IPS-NIHi11 (cell line): ENCODE measurements around the gene TTLL9.

Experiments
- DNase-seq: peaks from one replicate; pipeline ENCODE4 v3.0.0; 2012; ENCODE audit warnings: mixed read lengths, low spot score

TTLL9 gene

DNA sequence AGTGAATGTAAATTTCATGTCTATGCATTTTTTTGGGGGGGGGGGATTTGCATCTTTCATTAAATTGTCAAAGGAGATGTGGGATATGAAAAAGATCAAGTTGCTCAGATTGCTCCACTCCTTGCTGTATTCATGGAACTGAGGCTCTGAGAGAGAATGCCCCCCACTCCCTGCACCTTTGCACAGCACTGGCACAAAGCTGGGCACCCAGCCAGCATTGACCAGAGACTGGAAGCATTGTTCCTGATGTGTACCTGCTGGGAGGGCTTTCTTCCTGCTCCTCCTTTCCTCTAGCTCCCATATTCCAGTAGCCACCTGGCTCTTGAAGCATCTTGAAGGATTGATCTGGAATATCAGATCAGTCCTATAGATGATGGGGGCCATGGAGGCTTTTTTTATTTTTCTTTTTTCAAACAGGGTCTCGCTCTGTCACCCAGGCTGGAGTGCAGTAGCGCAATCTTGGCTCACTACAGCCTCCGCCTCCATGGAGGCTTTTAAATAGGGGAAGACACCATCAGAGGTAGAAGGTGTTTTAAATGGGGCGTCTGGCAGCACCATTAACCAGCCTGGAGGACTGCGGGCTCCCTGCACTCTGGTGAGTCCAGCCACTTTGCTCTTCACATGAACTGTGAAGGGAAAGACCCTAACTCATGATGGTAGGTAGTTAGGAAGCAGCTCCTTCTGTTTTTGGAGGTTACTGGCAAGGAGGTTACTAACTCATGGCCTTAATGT, 11.0 kb upstream of the TTLL9 start:
- no peak for DNase-seq

DNA sequence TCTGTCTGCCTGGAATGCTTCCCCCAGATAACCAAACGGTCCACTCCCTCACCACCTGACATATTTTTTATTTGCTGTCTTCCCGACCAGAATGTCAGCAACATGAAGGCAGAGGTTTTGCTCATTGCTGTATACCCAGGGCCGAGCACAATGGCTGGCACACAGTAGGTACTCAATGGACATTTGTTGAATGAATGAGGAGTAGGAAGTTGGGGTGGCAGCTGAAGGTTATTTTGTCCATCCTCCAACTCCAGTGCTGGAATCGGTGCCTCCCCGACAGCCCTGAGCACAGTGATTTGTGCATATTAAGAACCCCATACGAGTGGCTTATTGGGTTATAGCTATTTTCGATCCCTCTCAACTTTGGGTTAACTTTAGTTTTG, 10.4 kb upstream of the TTLL9 start:
- DNase-seq = no peak

DNA sequence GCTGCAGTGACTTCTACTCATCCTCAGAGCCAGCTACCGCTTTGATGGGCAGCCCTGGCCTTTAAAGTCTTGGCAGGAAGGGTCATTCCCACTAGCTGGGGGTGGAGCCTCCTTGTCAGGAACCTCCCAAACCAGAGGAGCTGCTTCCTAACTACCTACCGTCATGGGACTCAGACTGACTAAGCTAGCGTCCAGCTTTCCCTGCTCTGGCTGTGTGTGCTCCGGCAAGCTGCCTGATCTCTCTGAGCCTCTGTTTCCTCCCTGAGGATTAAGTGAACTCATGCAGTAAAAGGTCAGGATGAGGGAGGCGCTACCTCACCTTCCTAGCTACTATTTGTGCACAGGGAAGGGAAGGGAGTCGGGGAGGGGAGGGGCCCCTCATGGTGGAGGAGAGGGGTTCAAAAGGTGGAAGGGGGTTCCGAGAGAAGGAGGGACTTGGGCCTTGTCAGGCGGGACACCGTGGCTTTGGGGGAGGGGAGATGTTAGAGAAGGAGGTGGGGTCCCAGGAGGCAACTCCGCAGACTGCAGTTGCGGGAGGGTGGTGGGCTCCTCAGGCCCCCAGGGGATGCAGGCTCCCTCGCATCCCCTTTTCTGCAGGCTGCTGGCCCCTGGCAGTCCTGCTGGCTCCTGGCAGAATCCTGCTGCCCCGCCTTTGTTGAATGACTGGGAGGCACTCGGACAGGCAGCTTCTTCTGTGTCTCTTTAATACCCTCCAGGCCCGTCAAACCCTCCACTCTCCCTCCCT, 9.9 kb upstream of the TTLL9 start:
- DNase-seq = peak; percentile 61

DNA sequence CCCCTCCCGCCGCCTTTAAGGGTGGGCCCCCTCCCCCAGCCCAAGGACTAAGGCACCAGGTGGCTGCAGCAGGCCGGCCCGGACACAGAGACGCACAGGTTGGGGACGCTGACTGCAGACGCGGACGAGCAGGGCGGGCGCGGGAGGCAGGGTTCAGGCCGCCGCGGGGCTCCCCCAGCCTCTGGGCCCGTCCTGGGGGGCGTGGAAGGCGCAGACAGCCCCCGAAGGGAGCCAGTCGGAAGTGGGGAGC, 9.4 kb upstream of the TTLL9 start:
- DNase-seq = no peak

DNA sequence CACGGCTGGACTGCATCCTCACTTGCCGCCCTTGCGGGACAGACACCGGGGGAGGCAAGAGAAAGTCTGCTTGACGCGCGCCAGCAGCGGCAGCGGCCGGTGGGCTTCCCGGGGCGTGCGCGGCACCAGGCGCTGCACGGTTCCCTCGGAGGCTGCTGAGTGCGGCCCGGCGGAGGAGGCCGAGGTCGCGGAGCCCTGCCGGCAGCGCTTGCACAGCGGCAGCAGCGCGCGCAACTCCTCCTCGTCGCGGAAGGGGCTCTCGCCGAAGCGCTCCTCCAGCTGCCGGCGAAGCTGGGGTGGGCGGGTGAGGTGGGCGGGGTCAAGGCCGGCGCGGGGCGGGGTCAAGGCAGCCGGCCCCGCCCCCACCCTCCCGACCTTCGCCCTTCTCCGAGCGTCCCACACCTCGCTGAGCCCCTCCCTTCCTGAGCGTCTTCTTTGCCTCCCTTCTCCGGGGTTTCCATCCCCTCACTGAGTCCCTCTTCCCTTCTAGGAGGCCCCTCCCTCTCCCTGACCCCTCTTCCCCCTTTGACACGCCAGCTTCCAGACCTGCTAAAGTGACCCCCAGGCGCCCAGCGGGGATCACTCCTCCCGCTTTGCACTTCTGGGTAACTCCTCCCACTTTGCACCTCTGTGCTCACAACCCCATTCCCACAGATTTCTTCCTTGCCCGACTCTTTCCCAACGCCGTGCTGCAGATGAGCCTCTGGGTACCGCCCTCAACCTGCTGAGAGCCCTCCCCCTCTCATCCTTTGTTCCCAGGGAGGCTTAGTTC, 8.9 kb upstream of the TTLL9 start:
- DNase-seq = peak; percentile 98

DNA sequence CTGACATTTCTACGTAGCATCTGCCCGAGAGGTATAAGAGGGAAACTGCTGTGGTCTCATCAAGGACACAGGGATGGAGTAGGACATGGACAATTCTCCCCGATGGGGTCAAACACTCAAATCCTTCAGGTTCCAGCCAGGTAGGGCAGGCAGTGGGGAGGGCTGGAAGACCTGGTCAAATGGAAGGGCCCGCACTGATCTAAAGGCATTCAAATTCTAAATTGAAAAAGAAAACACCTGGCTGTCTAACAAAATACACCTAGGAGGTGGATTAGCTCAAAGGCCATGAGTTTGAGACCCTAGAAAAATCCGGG, 8.3 kb upstream of the TTLL9 start:
- DNase-seq = no peak

DNA sequence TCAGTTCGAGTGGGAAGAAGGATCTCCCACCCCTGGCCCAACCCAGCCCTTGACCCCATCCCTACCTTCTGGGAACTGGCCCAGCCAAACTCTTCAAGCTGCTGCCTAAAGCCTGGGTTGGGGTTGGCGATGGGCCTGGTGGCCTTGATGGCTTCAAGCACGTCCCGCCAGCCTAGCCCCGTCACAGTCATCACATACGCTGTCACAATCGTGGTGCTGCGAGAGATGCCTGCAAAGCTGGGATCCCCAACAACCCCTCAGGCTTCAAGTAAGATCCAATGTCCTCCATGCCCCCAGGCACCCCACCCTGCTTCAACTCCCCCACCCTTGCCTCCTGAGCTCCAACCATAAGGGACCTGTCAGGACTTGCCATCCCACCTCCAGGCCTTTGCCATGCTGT, 7.9 kb upstream of the TTLL9 start:
- DNase-seq = no peak

DNA sequence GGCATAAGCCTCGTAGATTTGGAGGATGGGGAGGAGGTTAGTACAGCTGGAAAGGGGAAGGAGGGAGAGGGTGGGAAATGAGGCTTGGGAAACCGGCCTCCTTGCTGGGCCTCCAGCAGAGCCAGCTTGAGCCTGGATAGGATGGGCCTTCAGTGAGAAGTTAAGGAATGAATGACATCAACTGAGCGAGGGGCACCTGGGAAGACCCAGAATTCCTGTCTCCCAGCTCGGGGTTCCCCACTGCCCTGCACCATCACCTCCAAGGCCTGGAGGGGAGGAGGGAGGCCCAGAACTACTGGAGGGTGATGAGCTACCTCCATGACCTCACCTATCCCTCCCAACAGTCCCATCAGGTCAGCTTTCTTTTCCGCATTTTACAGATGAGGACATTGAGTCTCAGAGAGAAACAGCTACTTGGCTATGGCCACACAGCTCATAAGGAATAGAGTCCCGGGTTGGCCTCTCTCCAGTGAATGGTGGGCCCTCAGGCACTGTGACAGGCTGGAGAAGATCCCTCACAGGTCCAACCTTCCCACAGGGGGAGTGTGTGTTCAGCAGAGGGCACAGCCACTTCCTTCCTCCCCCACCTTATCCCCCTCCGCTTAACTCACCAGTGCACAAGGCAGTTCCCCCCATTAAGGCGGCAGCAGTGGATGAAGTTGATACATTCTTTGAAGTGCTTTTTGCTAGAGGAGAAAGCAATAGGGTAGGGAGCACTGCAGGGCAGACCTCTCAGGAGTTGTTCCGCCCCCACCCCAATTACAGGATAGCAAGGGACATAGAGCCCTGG, 6.9 kb upstream of the TTLL9 start:
- no peak for DNase-seq

DNA sequence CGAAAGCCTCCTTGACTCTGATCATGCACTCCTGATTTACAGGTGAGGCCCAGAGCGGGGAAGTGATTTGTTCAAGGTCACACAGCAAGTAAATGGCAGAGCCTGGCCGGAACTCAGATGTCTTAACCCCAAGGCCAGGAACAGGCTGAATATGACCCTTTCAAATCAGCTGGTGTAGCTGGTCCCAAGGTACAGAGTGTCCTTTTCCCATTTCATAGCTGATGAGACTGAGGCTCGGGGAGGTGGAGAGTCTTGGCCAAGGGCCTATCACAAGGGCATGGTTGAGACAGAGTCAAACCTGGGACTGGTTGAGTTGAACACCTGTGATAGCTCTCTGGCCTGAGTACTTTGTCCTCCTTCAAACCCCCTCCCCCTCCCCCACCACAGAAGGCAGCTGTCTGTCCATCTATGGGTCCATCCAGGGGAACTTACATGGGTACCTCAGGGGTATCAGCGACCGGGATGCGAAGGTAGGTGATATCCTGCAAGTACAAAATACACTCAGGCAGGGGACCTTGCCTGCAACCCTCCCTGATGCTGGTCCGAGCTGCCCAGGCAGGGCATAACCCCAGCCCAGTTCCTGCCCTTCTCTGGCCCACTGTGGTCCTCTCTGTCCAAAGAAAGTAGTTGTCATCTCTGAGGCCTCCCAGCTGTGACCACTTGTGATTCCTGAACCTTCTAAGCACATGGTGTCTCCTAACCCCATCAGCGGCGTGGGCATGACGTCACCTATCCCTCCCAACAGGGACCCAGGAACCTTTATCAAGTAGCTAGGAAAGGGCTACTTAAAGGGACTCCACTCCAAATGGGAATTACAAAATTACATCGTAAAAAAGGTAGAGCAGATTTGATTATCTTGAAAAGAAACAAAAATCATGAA, 5.7 kb upstream of the TTLL9 start:
- no peak for DNase-seq

DNA sequence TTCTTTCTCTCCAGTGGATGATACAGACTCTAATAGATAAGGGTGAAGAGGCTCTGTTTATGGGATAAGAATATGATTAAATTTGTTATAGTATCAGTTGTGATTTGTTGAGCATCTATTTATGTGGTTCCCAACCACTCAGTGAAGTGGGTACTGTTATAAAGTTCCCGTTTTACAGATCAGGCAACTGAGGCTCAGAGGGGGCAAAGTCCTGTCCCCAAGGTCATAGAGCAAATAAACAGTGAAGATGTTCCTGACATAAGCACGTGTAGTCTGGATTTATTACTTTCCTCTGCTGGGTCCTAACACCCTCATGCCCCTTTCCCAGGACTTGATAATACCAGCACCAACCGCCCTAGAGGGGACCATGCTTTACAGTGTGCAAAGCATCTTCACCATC, 4.2 kb upstream of the TTLL9 start:
- no peak for DNase-seq

DNA sequence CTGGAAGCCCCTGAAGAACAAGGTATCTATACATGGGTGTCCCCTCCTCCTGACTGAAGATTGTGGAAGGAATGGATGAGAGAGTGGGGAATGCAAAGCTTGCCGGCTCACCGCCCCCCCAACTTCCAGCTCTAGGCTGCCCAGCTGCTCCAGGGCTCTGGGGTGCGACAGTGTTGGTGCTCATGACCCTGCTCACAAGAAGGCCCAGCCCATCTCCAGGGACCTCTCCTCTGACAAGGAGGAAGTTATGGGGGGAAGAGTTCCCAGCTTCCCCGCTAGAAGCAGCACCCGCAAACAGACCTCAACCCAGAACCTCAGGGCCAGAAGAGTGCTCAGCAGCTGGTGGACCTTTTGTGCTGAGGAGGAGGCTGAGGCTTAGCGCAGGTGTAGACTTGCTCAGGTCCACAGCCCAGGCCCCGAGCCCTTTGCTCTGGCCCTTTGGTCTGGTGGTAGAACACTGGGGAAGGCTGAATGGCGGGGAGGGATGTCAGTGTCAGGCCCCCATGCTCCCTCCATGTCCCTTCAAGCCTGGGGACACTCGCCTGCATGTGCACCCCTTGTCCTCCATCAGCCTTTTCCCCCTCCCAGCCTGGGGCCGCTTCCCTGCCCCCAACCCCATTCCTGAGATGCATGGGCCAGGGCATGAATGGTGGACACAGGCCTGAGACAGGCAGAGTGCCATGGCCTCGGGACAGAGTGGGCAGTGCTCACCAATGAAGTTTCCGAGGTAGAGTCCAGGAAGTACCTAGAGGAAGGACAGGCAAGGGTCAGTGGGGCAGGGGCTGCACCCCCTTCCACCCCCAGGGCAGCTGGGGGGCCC, 1.4 kb upstream of the TTLL9 start:
- no peak for DNase-seq

DNA sequence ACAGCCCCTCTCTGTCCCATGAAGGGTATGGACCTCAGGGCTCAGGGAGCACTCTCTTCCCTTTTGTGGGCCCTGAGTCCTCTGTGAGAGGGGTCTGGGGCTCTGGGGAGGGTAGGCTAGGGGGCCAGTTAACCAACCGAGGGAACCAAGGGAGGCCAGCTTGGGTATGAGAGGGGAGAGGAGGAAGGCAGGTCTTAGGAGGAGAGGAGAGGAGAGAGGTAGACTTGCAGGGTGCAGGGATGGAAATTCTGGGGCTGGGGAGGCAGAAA, 827 bp upstream of the TTLL9 start:
- no peak for DNase-seq

DNA sequence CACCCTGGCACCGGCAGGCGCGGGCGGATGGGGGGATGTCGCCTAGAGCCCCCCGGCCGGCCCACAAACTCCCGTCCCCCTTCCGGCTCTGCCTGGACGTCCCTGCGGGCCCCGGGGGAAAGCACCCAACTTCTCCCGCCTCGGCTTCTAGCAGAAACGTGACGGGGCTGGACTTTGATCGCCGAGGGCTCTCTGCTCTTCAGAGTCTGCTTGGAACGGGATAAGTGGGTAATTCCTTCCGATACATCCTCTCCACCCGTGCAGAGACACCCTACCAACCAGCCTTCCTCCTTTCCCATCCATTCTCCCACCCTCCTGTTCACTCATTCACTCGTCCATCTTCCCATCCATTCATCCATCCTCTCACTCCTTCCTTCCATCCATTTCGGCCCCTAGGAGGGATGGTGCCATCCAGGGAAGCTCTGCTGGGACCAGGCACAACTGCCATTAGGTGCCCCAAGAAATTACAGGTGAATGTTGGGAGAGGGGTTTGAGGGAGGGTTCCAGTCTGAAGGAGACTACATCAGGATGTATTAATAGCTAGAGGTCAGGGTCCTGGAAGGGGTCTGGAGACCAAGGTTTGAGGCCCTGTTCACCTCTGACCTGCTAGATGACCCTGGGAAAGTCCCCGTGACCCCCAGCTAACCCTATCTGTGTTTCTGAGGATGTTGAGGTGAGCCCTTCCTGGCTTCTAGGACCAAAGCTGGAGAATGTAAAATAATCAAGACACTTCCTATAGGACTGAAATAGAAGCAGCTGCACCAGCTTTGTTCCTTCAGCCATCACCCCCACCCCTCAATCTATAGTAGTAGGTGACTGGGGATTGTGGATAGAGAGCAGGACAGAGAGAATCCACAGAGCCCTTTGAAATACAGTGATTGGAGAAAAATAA, 538 bp downstream of the TTLL9 start:
- DNase-seq = no peak

DNA sequence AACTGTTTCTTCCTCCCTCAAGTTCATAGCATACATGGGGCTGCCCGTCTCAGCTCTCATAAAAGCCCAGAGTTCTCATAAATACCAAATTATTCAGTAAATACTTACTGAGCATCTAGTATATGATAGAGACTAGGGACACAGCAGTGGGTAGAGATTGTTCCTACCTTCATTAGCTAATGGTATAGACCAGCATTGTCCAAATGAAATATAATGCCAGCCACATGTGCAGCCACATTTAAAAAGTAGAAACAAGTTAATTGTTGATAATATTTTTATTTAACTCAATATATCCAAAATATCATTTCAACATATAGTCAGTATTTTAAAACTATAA, 1.2 kb downstream of the TTLL9 start:
- DNase-seq = no peak

DNA sequence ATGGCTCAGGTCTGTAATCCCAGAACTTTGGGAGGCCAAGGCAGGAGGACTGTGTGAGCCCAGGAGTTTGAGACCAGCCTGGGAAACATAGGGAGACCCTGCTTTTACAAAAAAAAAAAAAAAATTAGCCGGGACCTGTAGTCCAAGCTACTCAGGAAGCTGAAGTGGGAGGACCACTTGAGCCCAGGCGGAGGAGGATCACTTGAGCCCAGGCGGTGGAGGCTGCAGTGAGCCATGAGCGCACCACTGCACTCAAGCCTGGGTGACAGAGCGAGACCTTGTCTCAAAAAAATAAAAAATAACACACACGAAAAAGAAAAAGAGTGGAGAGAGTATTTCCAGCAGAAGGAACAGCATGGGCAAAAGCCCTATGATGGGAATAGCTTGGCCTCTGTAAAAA, 2.0 kb downstream of the TTLL9 start:
- DNase-seq = no peak

DNA sequence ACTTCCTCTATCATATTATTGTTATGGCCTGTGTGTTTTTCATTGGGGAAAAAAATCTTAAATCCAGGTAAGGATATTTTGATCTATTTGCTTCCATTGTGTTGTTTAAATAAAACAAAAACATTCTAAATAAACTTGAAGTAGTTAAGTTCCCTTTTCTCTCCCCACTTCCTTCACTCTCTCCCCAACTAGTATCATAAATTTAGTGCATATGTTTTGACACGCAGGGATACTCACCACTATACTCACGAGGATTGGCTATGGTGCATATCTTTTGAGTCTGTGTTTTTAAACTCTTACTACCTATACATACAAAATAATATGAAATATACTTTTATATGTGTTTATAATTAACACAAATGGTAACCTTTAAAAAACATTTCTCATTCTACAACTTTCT, 5.2 kb downstream of the TTLL9 start:
- no peak for DNase-seq

DNA sequence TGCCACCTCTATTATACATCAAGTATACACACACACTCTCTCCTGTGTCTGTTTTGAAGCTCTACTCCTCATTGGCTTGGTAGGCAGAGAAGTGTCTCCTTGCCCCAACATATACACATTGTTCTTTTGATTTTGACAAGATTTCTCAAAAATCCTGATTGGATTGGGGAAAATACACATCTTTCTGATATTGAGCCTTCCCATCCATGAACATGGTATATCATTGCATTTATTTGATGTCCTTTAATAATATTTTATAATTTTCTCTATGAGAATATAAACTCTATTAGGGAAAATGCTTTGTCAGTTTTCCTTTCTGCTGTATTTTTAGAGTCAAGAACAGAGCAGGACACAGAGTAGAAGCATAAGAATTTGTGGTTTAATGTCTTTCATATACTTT, 7.2 kb downstream of the TTLL9 start:
- DNase-seq = no peak

DNA sequence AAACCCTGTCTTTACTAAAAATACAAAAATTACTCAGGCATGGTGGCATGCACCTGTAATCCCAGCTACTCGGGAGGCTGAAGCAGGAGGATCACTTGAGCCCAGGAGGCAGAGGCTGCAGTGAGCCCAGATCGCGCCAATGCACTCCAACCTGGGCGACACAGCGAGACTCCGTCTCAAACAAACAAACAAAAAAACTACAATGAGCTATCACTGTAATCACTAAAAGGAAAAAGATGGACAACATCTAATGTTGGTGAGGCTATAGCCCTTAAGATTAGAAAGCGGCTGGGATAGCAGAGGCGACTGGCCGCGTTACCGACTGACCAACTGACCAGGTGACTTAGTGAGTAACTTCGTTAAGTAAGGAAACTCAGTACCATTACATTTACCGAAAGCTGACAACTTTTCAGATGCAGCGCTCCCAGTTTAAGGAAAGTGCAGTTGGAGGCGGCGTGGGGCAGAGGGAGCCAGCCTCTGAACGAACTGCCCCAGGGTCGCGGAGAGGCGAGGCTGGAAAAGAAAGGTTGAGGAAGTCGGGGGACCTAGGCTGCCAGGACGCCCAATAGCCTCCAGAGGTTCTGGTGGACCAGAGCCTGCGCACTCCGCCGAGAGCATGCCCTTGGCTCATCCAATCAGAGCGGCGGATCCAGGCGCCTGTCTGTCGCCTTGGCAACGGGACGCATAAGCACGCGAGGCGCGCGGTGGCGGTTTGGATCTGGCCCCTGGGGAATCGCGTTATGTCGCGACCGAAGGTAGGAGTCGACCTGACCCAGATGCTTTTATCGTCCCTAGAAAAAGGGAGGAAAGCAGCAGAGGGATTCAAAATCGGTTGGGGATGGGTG, 8.9 kb downstream of the TTLL9 start:
- peak; percentile 98 for DNase-seq

DNA sequence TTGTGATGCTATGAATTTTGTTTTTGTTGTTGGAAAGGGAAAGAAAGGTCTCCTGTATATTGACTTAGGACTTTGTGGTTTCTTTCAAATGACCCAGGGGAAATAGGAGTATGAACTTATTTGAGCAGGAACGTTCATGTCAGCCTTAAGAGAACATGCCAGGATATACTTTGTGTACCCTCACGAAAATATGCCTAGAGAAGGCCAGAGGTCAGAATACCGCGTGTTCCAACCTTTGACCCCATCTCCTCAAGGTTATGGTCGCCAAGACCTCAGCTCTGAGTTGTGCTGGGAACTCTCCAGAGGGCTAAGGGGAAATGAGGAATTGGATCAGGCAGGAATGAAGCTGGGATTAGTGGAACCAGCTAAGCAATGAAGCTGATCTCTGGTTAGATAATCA, 11.5 kb downstream of the TTLL9 start:
- no peak for DNase-seq
